NCI-H128 (cell line): Measurements from ENCODE around the gene RBCK1.
"Not testable (repeated sequence)": the region's sequence is repeated elsewhere in the genome, so short reads cannot be mapped to it uniquely, and the experiment has no call there.

Experiments
- DNase-seq: peaks from one replicate; lab custom pipeline; 2025; ENCODE audit not compliant: unreplicated experiment; lab: John Stamatoyannopoulos, UW

Gene RBCK1

DNA sequence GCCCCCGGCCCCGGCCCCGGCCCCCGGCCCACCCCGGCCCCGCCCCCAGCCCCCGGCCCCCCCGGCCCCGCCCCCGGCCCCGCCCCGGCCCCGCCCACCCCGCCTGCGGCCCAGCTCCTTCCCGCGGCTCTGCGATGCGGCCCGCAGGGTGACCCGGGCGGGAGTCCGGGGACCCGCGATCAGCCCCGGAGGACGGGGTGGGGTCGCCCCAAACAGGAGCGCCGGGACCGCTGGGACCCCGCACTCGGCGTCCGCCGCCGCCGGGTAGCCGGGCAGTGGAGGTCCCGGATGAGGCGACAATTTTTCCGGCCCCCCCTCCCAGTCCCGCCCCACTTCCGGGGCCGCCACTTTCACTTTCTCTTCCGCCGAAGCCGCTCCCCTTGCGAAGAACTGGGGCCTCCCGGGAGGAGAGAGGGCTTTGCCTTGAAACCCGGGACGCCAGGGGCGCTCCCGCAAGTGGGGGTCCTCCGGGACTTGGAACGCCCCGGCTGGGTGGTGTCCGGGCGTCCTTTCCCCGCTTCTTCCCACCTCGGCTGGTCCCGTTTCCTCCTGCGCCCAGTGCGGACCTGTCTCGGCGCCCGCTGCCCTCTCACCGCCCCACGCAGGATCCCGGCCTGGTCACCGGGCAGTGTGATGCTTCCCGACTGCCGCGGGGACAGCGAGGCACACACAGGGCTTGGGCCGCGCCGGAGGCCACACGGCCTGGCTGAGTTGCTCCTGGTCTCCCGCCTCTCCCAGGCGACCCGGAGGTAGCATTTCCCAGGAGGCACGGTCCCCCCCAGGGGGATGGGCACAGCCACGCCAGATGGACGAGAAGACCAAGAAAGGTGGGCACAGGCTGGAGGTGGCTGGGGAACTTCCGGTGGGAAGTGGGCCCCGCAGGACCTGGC is at the start of gene RBCK1:
Gene RBCK1 (plus strand): TSS at position 347 of the 890 bp plus-strand sequence. CDS start 459 bp downstream, at position 806.
- peak; percentile 63 for DNase-seq

DNA sequence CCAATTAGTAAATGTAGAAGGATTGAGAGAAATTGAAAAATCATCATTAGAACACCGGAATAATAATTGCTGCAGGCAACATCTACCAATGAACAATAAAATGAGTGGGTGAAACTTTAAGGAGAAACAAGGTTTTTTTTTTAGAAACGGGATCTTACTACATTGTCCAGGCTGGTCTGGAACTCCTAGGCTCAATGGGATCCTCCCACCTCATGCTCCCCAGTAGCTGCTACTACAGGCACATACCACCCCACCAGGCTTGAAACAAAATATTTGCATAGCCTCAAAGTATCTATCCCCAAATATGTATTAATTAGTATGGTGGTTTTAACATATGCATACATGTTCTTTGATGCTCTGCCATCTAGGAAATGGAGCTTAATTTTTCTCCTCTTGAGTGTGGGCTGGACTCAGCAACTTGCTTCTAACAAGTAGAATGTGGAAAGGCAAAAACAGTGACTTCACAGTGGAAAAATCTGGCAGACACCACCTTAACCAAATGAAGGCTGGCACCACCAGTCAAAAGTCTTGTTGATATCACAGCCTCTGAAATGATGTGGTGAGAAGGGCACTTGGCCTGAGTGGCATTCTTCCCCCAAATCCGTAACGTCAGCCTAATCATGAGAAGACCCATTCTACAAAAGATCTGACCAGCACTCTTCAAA is 49.1 kb upstream of the RBCK1 start:
- no peak for DNase-seq

DNA sequence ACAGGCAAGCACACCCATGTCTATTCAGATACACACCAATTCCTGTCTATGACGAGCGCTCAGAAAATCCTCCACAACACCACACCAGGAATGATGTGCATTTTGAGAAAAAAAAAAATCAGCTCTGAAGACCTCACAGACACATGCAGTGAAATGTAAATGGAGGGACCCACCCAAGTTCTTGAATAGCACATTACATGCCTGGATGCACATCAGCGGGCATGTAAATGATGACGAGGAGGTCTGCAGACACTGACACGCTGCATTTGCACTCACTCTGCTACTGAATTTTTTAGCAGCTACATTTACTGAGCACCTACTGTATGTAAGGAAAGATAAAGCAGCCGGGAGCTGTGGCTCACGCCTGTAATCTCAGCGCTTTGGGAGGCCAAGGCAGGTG is 46.5 kb upstream of the RBCK1 start:
- DNase-seq, result no peak

DNA sequence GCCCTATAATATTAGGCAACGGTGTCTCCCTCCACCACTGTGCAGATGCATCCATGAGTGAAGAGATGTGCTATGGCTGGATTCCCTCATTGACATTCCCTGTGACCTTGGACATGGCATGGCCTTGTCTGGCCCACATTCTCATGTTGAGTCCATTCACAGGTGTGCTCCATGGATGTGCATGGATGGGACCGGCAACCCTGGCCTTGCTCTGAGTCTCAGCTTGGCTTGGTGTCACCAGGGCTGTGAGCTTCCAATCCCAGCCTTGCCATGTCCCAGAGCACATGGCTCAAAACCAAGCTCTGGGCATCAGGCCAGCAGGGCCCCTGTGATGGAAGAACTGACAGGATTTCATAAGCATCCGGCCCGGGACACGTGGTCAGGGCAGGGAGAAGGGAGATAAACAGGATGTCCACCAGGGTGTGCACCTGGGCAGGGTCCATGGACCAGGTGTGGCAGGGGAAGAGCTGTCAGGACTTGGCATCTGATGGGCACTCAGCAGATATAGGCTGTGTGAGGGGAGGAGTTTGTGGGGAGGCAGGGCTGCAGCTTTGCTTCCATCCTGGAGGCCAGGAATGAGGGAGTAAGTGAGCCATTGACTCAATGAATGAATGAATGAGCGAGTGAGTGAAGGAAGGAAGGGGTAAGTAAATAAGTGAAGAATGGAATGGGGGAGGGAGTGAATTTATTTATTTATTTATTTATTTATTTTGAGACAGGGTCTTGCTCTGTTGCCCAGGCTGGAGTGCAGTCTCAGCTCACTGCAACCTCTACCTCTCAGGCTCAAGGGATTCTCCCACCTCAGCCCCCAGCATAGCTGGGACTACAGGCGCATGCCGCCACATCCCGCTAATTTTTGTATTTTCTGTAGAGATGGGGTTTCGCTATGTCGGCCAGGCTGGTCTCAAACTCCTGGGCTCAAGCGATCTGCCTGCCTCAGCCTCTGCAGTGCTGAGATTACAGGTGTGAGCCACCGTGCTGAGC is 45.5 kb upstream of the RBCK1 start:
- DNase-seq, result no peak

DNA sequence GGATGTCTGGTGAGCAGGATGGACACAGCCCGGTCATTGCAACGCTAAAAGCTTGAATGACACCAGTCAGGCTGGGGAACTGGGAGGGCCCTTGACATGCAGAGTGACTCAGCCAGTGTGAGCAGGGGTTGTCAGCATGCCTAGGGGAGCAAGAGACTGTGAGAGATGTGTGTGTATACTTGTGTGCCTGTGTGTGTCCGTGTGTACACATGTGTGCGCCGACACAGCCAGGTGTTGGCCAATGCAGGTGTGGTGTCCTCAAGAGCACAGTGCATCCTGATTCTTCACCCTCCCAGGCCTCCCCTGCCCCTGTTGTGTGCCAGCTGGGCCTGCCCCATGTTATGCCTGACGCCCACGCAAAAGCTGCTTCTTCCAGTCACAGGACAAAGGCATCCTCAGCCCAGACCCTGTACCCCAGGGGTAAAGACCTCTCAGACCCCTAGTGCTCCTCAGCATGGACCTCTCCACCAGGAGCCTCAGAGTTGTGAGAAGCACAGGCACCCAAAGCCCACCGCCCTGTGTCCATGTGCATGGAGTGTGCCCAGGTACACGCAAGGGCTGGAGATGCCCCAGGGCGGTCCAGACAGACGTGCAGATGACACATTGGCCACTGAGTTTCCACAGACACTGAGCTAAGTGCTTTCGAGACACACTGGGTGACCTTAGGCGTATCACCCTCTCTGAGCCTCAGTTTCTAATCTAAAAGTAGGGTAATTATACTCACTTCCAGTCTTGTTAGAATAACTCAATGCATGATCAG is 44.6 kb upstream of the RBCK1 start:
- DNase-seq, result no peak

DNA sequence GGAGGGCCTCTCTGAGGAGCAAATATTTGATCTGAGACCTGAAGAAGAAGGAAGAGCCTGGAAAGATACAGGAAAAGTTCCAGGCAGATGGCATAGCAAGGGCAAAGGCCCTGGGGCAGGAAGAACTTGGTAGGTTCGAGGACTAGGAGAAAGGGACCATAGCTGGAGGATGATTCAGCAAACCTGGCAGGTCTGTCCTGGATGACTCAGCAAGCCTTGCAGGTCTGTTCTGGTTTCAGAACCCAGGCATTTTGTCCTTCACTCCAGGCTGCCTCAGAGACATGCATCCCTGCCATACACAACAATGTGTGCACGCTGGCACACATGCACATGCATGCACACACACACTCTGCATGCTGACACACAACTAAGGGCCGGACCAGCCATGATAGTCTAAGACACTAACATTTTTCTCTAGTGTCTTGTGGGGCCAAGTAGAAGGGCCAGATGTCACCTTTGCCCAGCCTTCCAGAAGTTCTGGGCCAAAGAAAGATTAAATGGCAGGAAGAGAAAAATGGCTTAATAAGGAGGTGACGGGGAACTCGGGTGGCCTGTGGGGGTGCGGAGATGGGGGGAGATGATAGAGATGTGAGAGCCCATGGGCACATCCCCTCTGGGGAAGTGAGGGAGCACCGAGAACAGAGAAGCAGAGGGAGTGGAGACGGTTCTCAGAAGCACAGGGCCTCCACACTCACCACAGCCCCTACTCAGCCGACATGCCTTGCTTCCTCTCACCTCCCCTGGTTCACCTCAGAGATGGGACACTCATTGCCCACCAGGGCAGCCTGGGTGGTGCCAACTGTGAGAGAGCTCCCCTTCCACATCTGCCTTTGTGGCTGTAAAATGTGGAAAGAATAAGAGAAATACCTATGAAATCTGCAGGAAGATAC is 42.9 kb upstream of the RBCK1 start:
- no peak for DNase-seq

DNA sequence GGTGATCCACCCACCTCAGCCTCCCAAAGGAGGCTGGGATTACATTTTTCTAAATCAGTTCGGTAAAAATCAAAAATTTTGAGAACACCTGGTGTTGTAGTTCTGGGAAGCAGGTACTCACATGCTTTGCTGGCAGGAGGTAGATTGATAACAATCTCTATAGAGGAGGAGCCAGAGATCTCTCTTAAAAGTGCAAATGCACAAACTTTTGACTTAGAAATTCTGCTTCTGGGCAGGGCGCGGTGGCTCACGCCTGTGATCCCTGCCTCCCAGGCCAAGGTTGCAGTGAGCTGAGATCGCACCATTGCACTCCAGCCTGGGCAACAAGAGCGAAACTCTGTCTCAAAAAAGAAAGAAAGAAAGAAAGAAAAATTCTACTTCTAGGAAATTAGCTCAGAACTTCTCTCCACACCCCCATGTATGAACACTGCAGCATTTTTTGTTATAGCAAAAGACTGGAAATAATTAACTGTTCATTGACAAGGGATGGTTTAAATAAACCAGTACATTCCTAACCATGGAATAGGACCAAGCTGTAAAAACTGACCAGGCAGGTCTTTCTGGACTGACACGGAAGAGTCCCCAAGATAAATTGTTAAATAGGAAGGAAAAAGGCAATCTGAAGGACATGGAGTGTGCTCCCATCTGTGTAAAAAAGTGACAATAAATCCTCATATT is 41.9 kb upstream of the RBCK1 start:
- DNase-seq, result no peak

DNA sequence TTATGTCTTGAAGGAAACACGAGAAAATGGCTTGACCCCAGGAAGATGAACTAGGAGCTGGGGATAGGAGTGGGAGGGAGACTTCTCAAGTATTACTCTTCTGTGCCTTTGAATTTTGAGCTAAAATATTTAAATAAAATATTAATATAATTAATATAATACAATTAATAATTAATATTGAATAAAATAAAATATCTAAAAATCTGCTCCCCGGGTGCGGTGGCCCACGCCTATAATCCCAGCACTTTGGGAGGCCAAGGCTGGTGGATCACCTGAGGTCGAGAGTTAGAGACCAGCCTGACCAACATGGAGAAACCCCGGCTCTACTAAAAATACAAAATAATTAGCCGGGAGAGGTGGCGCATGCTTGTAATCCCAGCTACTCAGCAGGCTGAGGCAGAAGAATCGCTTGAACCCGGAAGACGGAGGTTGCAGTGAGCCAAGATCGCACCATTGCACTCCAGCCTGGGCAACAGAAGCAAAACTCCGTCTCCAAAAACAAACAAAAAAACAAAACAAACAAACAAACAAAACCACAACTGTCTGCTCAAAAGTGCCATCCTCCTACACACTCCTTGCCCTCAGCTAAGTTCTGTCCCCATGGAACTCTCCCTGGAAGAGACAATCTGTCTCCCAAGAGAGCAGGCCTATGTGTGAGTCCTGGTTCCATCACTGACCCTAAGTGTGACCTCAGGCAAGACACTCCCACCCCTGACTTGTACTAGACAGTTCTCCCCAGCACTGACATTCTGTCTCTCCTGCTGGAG is 41.2 kb upstream of the RBCK1 start:
- DNase-seq, result no peak

DNA sequence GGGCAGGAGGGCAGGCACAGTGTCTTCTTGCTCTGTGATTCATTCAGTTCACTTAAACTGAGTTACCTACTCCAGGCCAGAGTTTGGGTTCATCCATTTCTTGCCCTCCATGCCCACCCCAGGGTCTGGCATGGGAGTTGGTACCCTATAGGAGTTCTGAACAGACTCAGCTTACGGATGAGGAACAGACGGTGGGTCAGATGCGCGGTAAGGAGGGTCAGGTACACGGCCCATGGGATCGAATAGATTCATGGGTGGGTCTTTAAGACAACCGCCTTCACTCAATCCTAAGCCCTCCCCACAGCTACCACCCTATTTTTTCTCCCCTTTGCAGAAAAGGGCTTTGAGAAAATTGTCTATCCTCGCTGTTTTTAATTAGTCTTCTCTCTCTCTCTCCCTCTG is 40.6 kb upstream of the RBCK1 start:
- no peak for DNase-seq

DNA sequence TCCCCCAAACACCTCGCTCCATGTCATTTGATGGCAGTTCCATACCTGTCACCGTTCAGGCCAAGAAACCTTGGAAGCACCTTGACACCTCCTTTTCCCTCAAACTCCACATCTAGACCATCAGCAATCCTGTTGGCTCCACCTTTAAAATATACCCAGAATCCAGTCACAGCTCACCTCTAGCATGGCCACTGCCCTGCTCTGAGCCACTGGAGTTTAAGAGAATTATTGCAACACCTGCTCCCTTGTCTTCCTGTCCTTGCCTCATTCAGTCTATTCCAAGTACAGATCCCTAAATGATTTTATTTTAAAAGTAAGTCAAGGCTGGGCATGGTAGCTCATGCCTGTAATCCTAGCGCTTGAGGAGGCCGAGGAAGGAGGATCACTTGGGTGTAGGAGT is 39.2 kb upstream of the RBCK1 start:
- no peak for DNase-seq

DNA sequence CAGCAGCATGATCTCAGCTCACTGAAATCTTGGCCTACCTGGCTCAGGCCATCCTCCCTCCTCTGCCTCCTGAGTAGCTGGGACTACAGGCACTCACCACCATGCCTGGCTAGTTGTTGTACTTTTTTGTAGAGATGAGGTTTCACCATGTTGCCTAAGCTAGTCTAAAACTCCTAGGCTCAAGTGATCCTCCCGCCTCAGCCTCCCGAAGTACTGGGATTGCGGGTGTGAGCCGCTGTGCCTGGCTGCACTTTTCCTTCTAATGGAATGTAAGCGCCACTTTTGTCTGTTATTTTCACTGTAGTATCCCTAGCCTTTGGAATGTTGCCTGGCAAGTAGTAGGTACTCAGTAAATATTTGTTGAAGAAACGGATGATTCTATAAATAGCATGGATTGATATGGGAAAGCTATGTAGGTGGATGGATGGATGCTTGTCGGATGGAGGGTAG is 37.9 kb upstream of the RBCK1 start:
- no peak for DNase-seq

DNA sequence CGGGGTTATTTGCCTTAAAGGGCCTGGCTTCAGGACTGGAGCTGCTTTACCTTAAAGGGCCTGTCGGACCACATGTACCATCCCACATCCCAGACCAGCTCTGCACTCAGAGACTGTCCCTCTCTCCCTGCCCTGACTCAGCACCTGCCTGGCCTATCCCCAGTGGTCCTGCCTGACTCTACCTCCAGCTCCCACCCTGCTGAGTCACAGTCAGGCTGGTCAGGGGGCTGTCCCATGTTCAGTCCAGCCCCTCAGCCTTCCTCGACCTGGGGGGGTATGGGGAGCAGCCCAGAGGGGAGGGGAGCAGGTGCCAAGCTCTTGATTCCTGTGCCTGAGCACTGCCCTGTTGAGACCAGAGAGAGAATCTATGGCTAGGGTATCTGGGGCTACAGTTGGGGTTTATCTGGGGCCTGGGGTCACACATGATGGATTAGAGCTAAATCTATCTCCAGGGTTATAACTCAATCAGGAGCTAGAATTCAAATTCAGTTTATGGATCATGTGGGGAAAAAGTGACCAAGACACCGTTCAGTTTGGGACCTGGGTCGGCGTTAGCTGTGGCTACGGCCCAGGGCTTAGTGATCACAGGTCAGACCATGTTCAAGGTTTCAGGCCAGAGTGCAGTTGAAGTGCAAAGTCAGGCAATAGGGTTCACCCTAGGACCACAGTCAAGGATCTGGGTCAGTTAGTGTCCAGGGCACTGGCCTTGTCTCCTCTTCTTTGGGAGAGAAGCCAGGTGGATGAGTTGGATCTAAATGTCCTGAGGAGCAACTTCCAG is 36.9 kb upstream of the RBCK1 start:
- DNase-seq, result no peak

DNA sequence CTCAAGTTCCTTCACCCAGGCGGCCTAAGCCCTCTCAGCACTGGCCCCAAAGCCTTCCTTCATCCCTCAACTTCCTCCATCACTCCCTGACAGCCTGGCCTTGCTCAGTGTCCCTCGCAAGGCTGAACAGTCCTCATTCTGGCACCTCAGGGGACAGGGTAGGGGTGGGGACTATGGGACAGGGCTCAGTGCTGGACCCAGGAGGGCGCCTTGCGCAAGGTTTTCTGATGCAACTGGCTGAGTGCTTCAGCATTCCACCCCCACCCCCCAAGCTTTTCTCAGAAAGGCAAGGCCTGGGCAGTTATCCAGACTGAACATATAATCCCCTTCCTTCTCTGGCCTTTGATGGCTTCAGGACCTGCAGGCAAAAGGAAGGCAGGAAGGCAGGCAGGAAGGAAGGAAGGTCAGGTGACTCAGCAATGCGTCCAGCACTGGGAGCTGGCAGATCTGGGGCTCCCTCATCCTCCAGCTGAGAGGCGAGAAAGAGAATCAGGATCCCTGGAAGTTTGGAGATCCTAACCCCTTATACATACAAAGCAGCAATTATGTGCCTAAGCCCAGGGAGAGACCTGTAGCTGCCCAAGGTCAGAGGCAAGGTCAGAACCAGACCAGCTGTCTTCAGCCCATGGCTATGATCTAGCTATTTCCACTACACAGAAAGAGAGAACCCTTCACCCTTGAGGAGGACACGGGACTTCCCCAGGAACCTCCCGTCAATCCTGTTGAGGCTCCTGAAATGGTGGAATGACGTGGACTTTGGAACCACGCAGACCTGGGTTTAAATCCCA is 36.1 kb upstream of the RBCK1 start:
- DNase-seq, result no peak

DNA sequence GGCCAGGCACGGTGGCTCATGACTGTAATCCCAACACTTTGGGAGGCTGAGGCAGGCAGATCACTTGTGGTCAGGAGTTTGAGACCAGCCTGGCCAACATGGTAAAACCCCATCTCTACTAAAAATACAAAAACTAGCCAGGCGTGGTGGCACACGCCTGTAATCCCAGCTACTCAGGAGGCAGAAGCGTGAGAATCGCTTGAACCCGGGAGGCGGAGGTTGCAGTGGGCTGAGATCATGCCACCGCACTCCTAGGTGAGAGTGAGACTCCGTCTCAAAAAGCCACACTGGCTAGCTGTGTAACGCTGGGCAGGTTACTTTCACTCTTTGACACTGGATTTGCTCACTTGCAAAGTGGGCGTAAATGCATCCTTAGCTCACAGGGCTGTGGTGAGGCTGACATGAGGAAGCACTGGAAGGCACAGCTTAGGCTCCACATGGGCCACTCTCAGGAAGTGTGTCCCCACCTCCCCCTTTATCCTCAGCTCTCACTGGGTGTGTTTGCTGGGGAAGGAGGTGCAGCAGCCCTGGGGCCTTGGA is 35.5 kb upstream of the RBCK1 start:
- DNase-seq, result not testable (repeated sequence)

DNA sequence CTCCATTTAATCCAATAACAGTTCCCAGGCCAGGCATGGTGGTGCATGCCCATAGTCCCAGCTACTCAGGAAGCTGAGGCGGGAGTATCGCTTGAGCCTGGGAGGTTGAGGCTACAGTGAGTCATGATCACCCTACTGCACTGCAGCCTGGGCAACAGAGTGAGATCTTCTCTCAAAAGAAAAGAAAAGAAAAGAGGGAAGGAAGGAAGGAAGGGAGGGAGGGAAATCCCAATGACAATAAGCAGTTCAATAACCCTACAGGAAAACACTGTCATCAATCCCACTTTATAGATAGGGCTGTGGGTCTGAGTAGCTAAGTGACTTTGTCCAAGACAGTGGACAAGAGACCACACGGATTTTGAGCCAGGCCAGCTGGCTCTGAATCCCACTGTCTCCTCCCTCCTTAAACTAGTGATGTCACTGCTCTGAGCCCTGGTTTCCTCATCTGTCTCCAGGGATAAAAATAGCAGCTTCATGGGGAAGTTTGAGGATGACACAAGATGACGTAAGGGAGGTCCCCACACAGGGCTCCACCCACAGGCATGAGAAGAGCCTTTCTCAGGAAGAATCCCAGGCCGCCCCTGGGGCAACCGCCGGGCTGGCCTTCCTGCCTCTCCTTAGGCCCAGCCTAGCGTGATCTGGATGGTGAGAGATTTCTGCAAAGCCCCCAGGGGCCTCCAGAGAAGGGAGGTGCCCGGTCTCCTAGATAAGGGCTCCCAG is 34.8 kb upstream of the RBCK1 start:
- no peak for DNase-seq
